ENCODE data around the gene GRIFIN. TPM values are rescaled to one million over a fixed set of nuclear protein-coding genes. Genes with fewer than 3 reads are reported as not detected.

The GRIFIN gene
- total RNA-seq: not detected in 2 replicates

DNA sequence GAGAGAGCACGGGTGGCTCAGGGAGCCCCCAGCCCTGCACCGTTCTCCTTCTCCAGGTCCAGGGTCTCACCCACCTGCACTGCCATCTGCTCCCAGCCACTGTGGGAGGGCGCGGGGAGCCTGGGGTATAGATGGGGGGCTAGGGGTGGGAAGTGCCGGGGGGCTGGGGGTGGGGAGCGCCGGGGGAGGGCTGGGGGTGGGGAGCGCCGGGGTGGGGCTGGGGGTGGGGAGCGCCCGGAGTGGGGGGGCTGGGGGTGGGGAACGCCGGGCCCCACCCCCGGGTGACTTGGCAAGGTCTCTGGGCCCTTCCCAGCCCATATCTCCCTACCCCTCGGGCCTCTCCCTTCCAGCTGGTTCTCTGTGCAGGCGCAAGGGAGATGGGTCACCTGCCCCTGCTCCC, at the start of gene GRIFIN:
TSS of gene GRIFIN (minus strand) at position 101 of the 400 bp plus-strand sequence. CDS start at position 86, 15 bp downstream.

DNA sequence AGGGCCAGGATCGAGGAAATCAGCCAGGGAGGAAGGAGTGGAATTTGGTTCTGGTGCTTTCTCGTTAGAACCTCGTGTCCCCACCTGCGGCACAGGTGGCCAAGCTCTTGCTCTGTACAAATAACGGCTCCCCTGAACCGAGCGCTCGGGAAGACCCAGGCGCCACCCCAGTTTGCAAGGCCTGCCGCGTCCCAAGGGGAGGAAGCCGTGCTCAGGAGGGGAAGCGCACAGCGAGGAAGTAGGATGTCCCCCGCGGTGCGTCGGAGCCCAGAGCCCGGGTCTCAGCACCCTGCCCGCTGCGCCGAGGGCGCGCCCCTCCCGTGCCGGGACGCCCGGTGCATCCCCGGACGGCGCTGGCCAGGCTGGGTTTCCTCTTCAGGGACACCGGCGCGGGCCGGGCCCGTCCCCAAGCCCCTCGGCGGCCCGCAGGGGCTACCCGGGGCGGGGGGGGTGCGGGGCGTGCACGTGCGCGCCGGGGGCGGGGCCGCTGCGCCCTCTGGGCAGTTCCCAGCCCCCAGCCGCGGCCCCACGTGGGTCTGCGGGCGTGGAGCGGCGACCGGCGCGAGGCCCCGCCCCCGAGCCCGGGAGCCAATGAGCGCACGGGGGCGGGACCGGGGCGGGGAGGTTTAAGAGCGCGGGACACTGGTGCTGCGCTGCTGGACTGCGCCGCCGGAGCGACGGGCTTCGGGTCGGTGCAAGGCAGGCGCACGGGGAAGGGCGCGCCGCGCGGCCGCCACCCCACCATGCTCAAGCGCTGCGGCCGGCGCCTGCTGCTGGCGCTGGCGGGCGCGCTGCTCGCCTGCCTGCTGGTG, 43.1 kb upstream of the GRIFIN start, which contains the start of gene LFNG:
TSS of gene LFNG (plus strand) at position 656 of the 812 bp plus-strand sequence. CDS start at position 744, 88 bp downstream.

Other genes starting within 250 kb of the GRIFIN start
- 24.4 and 35.4 TPM in 2 replicates for gene MAD1L1, start 243.5 kb downstream of the GRIFIN start, total RNA-seq
- 18.9 and 25.9 TPM in 2 replicates for gene MRM2, start 234.2 kb downstream of the GRIFIN start, total RNA-seq
- 17.6 and 67.5 TPM in 2 replicates for gene NUDT1, start 234.2 kb downstream of the GRIFIN start, total RNA-seq
- 32.1 and 45.9 TPM in 2 replicates for gene SNX8, start 162.0 kb downstream of the GRIFIN start, total RNA-seq
- 83.0 and 133 TPM in 2 replicates for gene EIF3B, start 121.6 kb downstream of the GRIFIN start, total RNA-seq
- gene CHST12, start 72.8 kb downstream of the GRIFIN start, total RNA-seq: 9.3 and 21.6 TPM in 2 replicates
- gene LFNG, start 43.4 kb upstream of the GRIFIN start, total RNA-seq: 0.24 and 4.9 TPM in 2 replicates
- 31.6 and 33.6 TPM in 2 replicates for gene BRAT1, start 79.1 kb upstream of the GRIFIN start, total RNA-seq
- 6.7 and 11.5 TPM in 2 replicates for gene IQCE, start 82.6 kb upstream of the GRIFIN start, total RNA-seq
- gene TTYH3, start 155.6 kb upstream of the GRIFIN start, total RNA-seq: 62.3 and 92.6 TPM in 2 replicates
- under 0.01 and 0.78 TPM in 2 replicates for gene AMZ1, start 211.8 kb upstream of the GRIFIN start, total RNA-seq

Measured in epithelial cell of alveolus of lung (primary cell).